Loucy (cell line): ENCODE measurements around the gene ETS2.

Source experiments
- EZH2phosphoT487 ChIP-seq: fragments of 200-600 bp; IDR thresholded peaks from 2 replicates; pipeline ENCODE4 v1.6.1; 2018; ENCODE audit warnings: antibody characterized with exemption, mild to moderate bottlenecking, moderate library complexity, borderline replicate concordance
- TF ChIP-seq, protein P1 (sequence below): fragments of 200-600 bp; sonication (generic); conservative IDR thresholded peaks from 2 replicates; pipeline ENCODE4 v1.5.1; 2014; ENCODE audit warnings: mild to moderate bottlenecking, antibody characterized with exemption, low read length

DNA sequence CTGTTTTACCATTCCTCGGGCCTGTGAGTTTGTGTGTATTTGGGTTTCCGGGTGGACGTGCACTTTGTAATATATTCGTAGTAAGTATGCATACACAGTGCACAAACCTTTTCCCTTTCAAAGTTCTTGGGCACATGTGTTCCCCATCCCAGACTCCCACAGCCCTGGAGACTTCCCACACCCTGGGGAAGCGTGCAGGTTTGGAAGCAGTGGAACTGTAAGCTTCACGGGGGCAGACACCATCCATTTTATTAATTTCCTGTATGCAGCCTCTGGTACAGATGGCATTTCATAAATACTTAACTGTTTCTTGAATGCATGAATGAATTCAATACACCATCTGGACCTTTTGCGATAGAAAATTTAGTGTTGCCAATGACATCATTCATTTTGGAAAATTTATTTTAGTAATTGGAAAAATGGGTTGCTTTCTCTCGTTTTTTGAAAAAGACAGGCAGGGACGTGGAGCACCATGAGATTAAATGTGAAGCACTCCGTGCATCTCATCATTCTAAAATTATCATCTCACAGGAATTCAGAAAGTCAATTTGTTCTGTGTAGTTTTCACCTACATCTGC, 10.8 kb downstream of the ETS2 start:
- TF ChIP-seq, protein P1, sequence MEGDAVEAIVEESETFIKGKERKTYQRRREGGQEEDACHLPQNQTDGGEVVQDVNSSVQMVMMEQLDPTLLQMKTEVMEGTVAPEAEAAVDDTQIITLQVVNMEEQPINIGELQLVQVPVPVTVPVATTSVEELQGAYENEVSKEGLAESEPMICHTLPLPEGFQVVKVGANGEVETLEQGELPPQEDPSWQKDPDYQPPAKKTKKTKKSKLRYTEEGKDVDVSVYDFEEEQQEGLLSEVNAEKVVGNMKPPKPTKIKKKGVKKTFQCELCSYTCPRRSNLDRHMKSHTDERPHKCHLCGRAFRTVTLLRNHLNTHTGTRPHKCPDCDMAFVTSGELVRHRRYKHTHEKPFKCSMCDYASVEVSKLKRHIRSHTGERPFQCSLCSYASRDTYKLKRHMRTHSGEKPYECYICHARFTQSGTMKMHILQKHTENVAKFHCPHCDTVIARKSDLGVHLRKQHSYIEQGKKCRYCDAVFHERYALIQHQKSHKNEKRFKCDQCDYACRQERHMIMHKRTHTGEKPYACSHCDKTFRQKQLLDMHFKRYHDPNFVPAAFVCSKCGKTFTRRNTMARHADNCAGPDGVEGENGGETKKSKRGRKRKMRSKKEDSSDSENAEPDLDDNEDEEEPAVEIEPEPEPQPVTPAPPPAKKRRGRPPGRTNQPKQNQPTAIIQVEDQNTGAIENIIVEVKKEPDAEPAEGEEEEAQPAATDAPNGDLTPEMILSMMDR, result no peak
- no peak for TF ChIP-seq EZH2phosphoT487
